Measurements from ENCODE around the gene CRABP2. TPM values are rescaled to one million over a fixed set of nuclear protein-coding genes. Genes with fewer than 3 reads are reported as not detected.

Gene CRABP2
- total and polyA plus RNA-seq, 2 of the 13 experiments (the other 11 are each of a cell fraction or from before 2014, with no cell fraction given) = 0.40 to 0.60 TPM

- Histone ChIP-seq H3K4me1 (ENCODE audit: insufficient read depth, low read length) (peaks cover 10% of the 10 kb centered on the region; the same call in 1 of the 2 replicates), H2AFZ (ENCODE audit: low read length) (no peak overlapping the region), H3K9me3 (ENCODE audit: low read length) (no peaks in the 10 kb centered on the region), H3K79me2 (ENCODE audit: insufficient read depth, low read length) (no peaks in the 10 kb centered on the region), H3K27ac (ENCODE audit: extremely low read length, insufficient read depth, low read length) (no peak overlapping the region), H3K36me3 (replicated peaks in 1 of 2; ENCODE audit: control insufficient read depth in 1 of 2, insufficient read depth in 2 of 2, low read length in 2 of 2) (no peaks in the 10 kb centered on the region), H3K27me3 (ENCODE audit: control insufficient read depth in 1 of 2, insufficient read depth in 2 of 2, low read length in 2 of 2) (peaks cover 2 to 38% of the 10 kb centered on the region in 2 experiments; a peak in 4 of 5 replicates), H4K20me1 (ENCODE audit: insufficient read depth, low read length) (no peaks in the 10 kb centered on the region), H3K4me2 (ENCODE audit: low read depth, low read length) (no peak overlapping the region), H3K9ac (ENCODE audit: insufficient read depth, low read depth, low read length) (no peak overlapping the region), H3K4me3 (replicated peaks in 1 of 3; ENCODE audit: insufficient read depth in 1 of 3, low read depth in 2 of 3, low read length in 3 of 3) (no peak overlapping the region)
- no peak for TF ChIP-seq ZNF891 (CRISPR knock-in tag; IDR thresholded peaks at IDR 0.05)
- no peak for TF ChIP-seq TFE3 (CRISPR knock-in tag; IDR thresholded peaks at IDR 0.05)
- TF ChIP-seq JUN (CRISPR knock-in tag; IDR thresholded peaks at IDR 0.05) = no peak
- TF ChIP-seq ZFP36 (IDR thresholded peaks at IDR 0.05; ENCODE audit: borderline replicate concordance, low read depth, low read length, partially characterized antibody) = no peak
- TF ChIP-seq SP2 (CRISPR knock-in tag; IDR thresholded peaks at IDR 0.05) = no peak
- TF ChIP-seq HDAC2 (CRISPR knock-in tag; IDR thresholded peaks at IDR 0.05) = no peak
- TF ChIP-seq FOXA1 (IDR thresholded peaks at IDR 0.05) = no peak
- no peak for TF ChIP-seq FOXA1 (CRISPR knock-in tag; IDR thresholded peaks at IDR 0.05)
- TF ChIP-seq CTCF (CRISPR knock-in tag; IDR thresholded peaks at IDR 0.05) = no peak
- ChIA-PET POLR2A (interaction anchor here (1.0 to 1.2 kb wide), 2 partner anchors 17 to 21 kb away, joined by 4 to 5 read pairs; partner anchors contain the start of genes ISG20L2 and METTL25B), CTCF (ENCODE audit: low intra/inter-chr PET ratio, low total read pairs) (no interaction called here)
- intact Hi-C loops (cut with micrococcal nuclease; ENCODE audit: unreplicated experiment) (no loop called here), in situ Hi-C loops (cut with HindIII; ENCODE audit: extremely low pct_ligation_motif_present, low pct_unique_long_range_greater_than_20kb) (no loop called here)
- FAIRE-seq (no peak), DNase-seq (ENCODE audit: low spot score) (no peak), ATAC-seq (no peak)
- BruUV-seq (replicated peaks) = no TSS peak
- 36% methylated on average over 9 of the region's 9 CpGs for WGBS (ENCODE audit: low lambda C conversion rate)
These were observed 5.8 kb upstream of the CRABP2 start for GRCh38 chr1:156711011-156711817.
